Measurements from ENCODE around the gene POLA1.
"Not testable (repeated sequence)": the region's sequence is repeated elsewhere in the genome, so short reads cannot be mapped to it uniquely, and the experiment has no call there.

The POLA1 gene

GRCh38 chrX:24828147-24828546, 134.4 kb downstream of the POLA1 start:
- DNase-seq = no peak

GRCh38 chrX:24828600-24828999, 134.9 kb downstream of the POLA1 start:
- DNase-seq = no peak

GRCh38 chrX:24833695-24834094, 140.0 kb downstream of the POLA1 start:
- DNase-seq = no peak

- DNase-seq = no peak
Observed at GRCh38 chrX:24837966-24838365, 144.2 kb downstream of the POLA1 start.

GRCh38 chrX:24838629-24839028, 144.9 kb downstream of the POLA1 start:
- DNase-seq = no peak

- no peak for DNase-seq
Observed at GRCh38 chrX:24839331-24839730, 145.6 kb downstream of the POLA1 start.

GRCh38 chrX:24842486-24842885, 148.8 kb downstream of the POLA1 start:
- no peak for DNase-seq

- no peak for DNase-seq
Observed at GRCh38 chrX:24846550-24847150, 152.9 kb downstream of the POLA1 start.

- no peak for DNase-seq
Observed at GRCh38 chrX:24851289-24851688, 157.6 kb downstream of the POLA1 start.

- DNase-seq = no peak
Observed at GRCh38 chrX:24851780-24852179, 158.1 kb downstream of the POLA1 start.

GRCh38 chrX:24858004-24858746, 164.5 kb downstream of the POLA1 start:
- no peak for DNase-seq

- no peak for DNase-seq
Observed at GRCh38 chrX:24859211-24859841, 165.6 kb downstream of the POLA1 start.

- no peak for DNase-seq
Observed at GRCh38 chrX:24860140-24860539, 166.4 kb downstream of the POLA1 start.

- no peak for DNase-seq
Observed at GRCh38 chrX:24862343-24862742, 168.6 kb downstream of the POLA1 start.

GRCh38 chrX:24863779-24864178, 170.1 kb downstream of the POLA1 start:
- DNase-seq = not testable (repeated sequence)

GRCh38 chrX:24870143-24870542, 176.4 kb downstream of the POLA1 start:
- DNase-seq = no peak

- no peak for DNase-seq
Observed at GRCh38 chrX:24874604-24875247, 181.0 kb downstream of the POLA1 start.

- no peak for DNase-seq
Observed at GRCh38 chrX:24876530-24877287, 183.0 kb downstream of the POLA1 start.

GRCh38 chrX:24877288-24877664, 183.6 kb downstream of the POLA1 start:
- DNase-seq = no peak

GRCh38 chrX:24877854-24878650, 184.3 kb downstream of the POLA1 start:
- DNase-seq = no peak

GRCh38 chrX:24879679-24880078, 186.0 kb downstream of the POLA1 start:
- DNase-seq = no peak

- no peak for DNase-seq
Observed at GRCh38 chrX:24886916-24887315, 193.2 kb downstream of the POLA1 start.
